GM23338 (cell line): ENCODE results near the gene AZU1. TPM values are rescaled to one million over a fixed set of nuclear protein-coding genes. Genes with fewer than 3 reads are reported as not detected.

Source experiments
- ATAC-seq: fragments of 200-7000 bp; cut with Tn5 transposase; 3 replicates; pipeline ENCODE4 v1.9.1; 2020
- DNase-seq: peaks from one replicate; pipeline ENCODE4 v3.0.0-alpha.2; 2015; ENCODE audit warnings: low spot score
- H2AFZ ChIP-seq: fragments of 200-600 bp; sonication (generic); 2 replicates; pipeline ENCODE4 v1.8.0; 2016; ENCODE audit warnings: antibody characterized with exemption, mild to moderate bottlenecking, moderate library complexity
- H3F3A ChIP-seq: fragments of 200-600 bp; sonication (generic); replicated peaks from 2 replicates; pipeline ENCODE4 v1.8.0; 2017; ENCODE audit warnings: antibody characterized with exemption, mixed run types, low read depth
- H3K27ac ChIP-seq: fragments of 200-600 bp; sonication (generic); 2 replicates; pipeline ENCODE4 v1.6.1; 2016; ENCODE audit warnings: low read depth
- H3K27me3 ChIP-seq: fragments of 200-600 bp; sonication (generic); 2 replicates; pipeline ENCODE4 v1.8.0; 2016; ENCODE audit warnings: mild to moderate bottlenecking, mixed run types, moderate library complexity; ENCODE audit not compliant: insufficient read depth
- H3K36me3 ChIP-seq: fragments of 200-600 bp; sonication (generic); 2 replicates; pipeline ENCODE4 v1.8.0; 2016; ENCODE audit warnings: mild to moderate bottlenecking; ENCODE audit not compliant: insufficient read depth
- H3K4me1 ChIP-seq: fragments of 200-600 bp; sonication (generic); 2 replicates; pipeline ENCODE4 v1.8.0; 2016; ENCODE audit warnings: mild to moderate bottlenecking, moderate library complexity; ENCODE audit not compliant: insufficient read depth
- H3K4me2 ChIP-seq: fragments of 200-600 bp; sonication (generic); 2 replicates; pipeline ENCODE4 v1.7.1; 2017; ENCODE audit warnings: mixed run types
- H3K4me3 ChIP-seq: fragments of 200-600 bp; sonication (generic); 2 replicates; pipeline ENCODE4 v1.6.1; 2016; ENCODE audit warnings: mixed run types
- H3K79me2 ChIP-seq: fragments of 200-600 bp; sonication (generic); replicated peaks from 2 replicates; pipeline ENCODE4 v1.8.0; 2017; ENCODE audit warnings: mild to moderate bottlenecking; ENCODE audit not compliant: insufficient read depth
- H3K9me2 ChIP-seq: fragments of 200-600 bp; sonication (generic); 2 replicates; pipeline ENCODE4 v1.8.0; 2017; ENCODE audit not compliant: insufficient read depth
- H4K20me1 ChIP-seq: fragments of 200-600 bp; sonication (generic); replicated peaks from 2 replicates; pipeline ENCODE4 v1.8.0; 2017; ENCODE audit warnings: mild to moderate bottlenecking; ENCODE audit not compliant: insufficient read depth
- H3K27ac Mint-ChIP-seq: 2 replicates; pipeline ENCODE4 v1.8.0; 2020; ENCODE audit warnings: inconsistent platforms, mild to moderate bottlenecking, moderate library complexity, mixed read lengths
- H3K27me3 Mint-ChIP-seq: 3 replicates; pipeline ENCODE4 v1.8.0; 2022; ENCODE audit warnings: low read depth, mild to moderate bottlenecking, moderate library complexity, mixed read lengths, inconsistent platforms; ENCODE audit not compliant: insufficient read depth, poor library complexity
- H3K36me3 Mint-ChIP-seq: 3 replicates; pipeline ENCODE4 v1.8.0; 2021; ENCODE audit warnings: low read depth, mild to moderate bottlenecking, inconsistent platforms, moderate library complexity, mixed read lengths
- H3K4me1 Mint-ChIP-seq: 3 replicates; pipeline ENCODE4 v1.8.0; 2020; ENCODE audit warnings: mild to moderate bottlenecking, inconsistent platforms, mixed read lengths
- H3K4me3 Mint-ChIP-seq: 3 replicates; pipeline ENCODE4 v1.8.0; 2021; ENCODE audit warnings: moderate library complexity, mild to moderate bottlenecking, inconsistent platforms, mixed read lengths
- H3K9me3 Mint-ChIP-seq: 3 replicates; pipeline ENCODE4 v1.8.0; 2020; ENCODE audit warnings: moderate library complexity, mild to moderate bottlenecking, inconsistent platforms, mixed read lengths
- EZH2phosphoT487 ChIP-seq: fragments of 200-600 bp; sonication (generic); IDR thresholded peaks from one replicate; pipeline ENCODE4 v1.8.1; 2018; ENCODE audit warnings: antibody characterized with exemption; ENCODE audit not compliant: unreplicated experiment
- NANOG ChIP-seq: IDR thresholded peaks from 2 replicates; pipeline ENCODE4 v1.6.1; 2016; ENCODE audit warnings: antibody characterized with exemption, borderline replicate concordance
- STAT1 ChIP-seq: IDR thresholded peaks from one replicate; pipeline ENCODE4 v1.6.1; 2016; ENCODE audit warnings: antibody characterized with exemption; ENCODE audit not compliant: unreplicated experiment
- ZNF114 ChIP-seq: fragments of 250-450 bp; sonication (Bioruptor Pico); IDR thresholded peaks from 2 replicates; pipeline ENCODE4 v1.5.0; 2020; ENCODE audit warnings: mild to moderate bottlenecking, moderate library complexity
- polyA plus RNA-seq: library from polyadenylated mRNA; unstranded; fragments of >200 nt; fragmentation: Nextera tagmentation; extraction: Ambion mirVana; gene quantifications from 2 replicates; pipeline ENCODE4 v1.2.1, GENCODE V29; 2016
- total RNA-seq: library from RNA; depleted of rRNA; stranded (reverse); fragments of >200 nt; shearing (Covaris generic); gene quantifications from 2 replicates; pipeline ENCODE4 v1.2.3, GENCODE V29; 2014
- TF ChIP-seq, protein P1 (sequence below): IDR thresholded peaks from 2 replicates; pipeline ENCODE4 v1.6.1; 2016; ENCODE audit warnings: antibody characterized with exemption
- TF ChIP-seq, protein P2 (sequence below): IDR thresholded peaks from one replicate; pipeline ENCODE4 v1.6.1; 2018; ENCODE audit warnings: antibody characterized with exemption; ENCODE audit not compliant: unreplicated experiment
- TF ChIP-seq, protein P3 (sequence below), 2 experiments: fragments of 200-600 bp in 1 of 2; sonication (generic) in 1 of 2; conservative IDR thresholded peaks; 2 replicates each; pipeline versions ENCODE4 v1.5.1 to v1.6.1; 2016 to 2017; ENCODE audit warnings: antibody characterized with exemption in 2 of 2, low read depth in 2 of 2, mild to moderate bottlenecking in 2 of 2, moderate library complexity in 1 of 2

Gene AZU1
- total and polyA plus RNA-seq, 2 experiments from 2014 or later, result 0.78 to 1.4 TPM

DNA sequence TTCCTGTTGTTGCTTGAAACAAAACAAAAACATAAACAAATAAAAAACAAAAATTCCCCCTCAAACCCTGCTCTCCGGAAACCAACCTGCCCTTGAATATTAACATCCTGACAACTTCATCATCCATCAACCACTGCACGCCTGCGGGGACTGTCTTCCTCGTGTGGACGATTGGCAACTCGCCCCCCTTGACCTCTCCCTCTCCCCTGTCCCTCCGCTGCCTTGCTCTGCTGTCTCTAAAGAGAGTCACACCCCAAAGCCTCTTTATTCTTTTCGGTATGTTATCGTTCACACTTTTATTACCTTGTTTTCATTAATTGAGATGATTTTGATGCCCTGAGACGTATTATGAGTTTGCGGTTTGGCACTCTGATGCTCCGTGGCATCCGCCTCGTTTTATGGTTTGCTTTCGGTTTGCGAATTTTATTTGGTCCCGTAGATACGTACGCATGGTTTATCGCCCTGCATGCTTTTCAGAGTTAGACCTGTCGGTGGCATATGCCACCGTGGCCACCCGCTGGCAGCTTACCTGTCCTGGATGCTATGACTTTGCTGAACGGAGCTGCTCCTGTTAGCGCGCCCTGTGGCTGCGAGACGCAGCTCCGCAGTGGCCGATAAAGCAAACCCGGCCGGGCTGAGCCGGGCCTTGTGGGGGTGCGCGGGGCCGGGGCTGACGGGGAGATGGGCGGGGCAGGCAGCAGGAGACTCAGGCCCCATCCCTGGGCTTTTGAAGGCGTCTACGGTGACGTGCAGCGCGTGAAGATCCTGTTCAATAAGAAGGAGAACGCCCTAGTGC lies 19.8 kb upstream of the AZU1 start (continued):
- no peak for TF ChIP-seq ZNF114 (CRISPR knock-in tag)
- TF ChIP-seq, protein P1, sequence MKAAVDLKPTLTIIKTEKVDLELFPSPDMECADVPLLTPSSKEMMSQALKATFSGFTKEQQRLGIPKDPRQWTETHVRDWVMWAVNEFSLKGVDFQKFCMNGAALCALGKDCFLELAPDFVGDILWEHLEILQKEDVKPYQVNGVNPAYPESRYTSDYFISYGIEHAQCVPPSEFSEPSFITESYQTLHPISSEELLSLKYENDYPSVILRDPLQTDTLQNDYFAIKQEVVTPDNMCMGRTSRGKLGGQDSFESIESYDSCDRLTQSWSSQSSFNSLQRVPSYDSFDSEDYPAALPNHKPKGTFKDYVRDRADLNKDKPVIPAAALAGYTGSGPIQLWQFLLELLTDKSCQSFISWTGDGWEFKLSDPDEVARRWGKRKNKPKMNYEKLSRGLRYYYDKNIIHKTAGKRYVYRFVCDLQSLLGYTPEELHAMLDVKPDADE, result no peak
- TF ChIP-seq, protein P2, sequence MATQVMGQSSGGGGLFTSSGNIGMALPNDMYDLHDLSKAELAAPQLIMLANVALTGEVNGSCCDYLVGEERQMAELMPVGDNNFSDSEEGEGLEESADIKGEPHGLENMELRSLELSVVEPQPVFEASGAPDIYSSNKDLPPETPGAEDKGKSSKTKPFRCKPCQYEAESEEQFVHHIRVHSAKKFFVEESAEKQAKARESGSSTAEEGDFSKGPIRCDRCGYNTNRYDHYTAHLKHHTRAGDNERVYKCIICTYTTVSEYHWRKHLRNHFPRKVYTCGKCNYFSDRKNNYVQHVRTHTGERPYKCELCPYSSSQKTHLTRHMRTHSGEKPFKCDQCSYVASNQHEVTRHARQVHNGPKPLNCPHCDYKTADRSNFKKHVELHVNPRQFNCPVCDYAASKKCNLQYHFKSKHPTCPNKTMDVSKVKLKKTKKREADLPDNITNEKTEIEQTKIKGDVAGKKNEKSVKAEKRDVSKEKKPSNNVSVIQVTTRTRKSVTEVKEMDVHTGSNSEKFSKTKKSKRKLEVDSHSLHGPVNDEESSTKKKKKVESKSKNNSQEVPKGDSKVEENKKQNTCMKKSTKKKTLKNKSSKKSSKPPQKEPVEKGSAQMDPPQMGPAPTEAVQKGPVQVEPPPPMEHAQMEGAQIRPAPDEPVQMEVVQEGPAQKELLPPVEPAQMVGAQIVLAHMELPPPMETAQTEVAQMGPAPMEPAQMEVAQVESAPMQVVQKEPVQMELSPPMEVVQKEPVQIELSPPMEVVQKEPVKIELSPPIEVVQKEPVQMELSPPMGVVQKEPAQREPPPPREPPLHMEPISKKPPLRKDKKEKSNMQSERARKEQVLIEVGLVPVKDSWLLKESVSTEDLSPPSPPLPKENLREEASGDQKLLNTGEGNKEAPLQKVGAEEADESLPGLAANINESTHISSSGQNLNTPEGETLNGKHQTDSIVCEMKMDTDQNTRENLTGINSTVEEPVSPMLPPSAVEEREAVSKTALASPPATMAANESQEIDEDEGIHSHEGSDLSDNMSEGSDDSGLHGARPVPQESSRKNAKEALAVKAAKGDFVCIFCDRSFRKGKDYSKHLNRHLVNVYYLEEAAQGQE, result no peak
- no peak for TF ChIP-seq EZH2phosphoT487

DNA sequence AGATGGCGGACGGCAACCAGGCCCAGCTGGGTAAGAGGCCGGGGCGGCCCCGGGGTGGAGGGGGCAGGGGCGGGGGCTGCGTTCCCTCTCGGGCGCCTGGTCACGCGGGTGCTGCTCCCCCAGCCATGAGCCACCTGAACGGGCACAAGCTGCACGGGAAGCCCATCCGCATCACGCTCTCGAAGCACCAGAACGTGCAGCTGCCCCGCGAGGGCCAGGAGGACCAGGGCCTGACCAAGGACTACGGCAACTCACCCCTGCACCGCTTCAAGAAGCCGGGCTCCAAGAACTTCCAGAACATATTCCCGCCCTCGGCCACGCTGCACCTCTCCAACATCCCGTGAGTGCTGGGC lies 19.2 kb upstream of the AZU1 start:
- H3K4me1 ChIP-seq, result no peaks in the 10 kb centered on the region; the same call in 1 of the 2 replicates
- peaks cover 36% of the 10 kb centered on the region for H3K27me3 Mint-ChIP-seq
- peaks cover 9% of the 10 kb centered on the region; the same call in 2 of the 3 replicates for H3K4me1 Mint-ChIP-seq
- peaks cover 70% of the 10 kb centered on the region for H3K36me3 Mint-ChIP-seq
- no peak overlapping the region for H3K27ac Mint-ChIP-seq
- no peak overlapping the region for H3K4me2 ChIP-seq
- H3K27ac ChIP-seq, result no peak overlapping the region
- no peak overlapping the region for H3K4me3 ChIP-seq
- H3K27me3 ChIP-seq, result no peaks in the 10 kb centered on the region
- H4K20me1 ChIP-seq, result peaks cover 51% of the 10 kb centered on the region
- DNase-seq, result no peak
- no peak overlapping the region for H3K4me3 Mint-ChIP-seq
- peaks cover 48% of the 10 kb centered on the region for H3K79me2 ChIP-seq
- H3K9me2 ChIP-seq, result no peaks in the 10 kb centered on the region
- H3K36me3 ChIP-seq, result peaks cover 49% of the 10 kb centered on the region
- no peaks in the 10 kb centered on the region; the same call in 2 of the 3 replicates for H3K9me3 Mint-ChIP-seq
- no peak overlapping the region for H2AFZ ChIP-seq
- TF ChIP-seq STAT1 (no peak), NANOG (no peak)
- TF ChIP-seq, protein P3, sequence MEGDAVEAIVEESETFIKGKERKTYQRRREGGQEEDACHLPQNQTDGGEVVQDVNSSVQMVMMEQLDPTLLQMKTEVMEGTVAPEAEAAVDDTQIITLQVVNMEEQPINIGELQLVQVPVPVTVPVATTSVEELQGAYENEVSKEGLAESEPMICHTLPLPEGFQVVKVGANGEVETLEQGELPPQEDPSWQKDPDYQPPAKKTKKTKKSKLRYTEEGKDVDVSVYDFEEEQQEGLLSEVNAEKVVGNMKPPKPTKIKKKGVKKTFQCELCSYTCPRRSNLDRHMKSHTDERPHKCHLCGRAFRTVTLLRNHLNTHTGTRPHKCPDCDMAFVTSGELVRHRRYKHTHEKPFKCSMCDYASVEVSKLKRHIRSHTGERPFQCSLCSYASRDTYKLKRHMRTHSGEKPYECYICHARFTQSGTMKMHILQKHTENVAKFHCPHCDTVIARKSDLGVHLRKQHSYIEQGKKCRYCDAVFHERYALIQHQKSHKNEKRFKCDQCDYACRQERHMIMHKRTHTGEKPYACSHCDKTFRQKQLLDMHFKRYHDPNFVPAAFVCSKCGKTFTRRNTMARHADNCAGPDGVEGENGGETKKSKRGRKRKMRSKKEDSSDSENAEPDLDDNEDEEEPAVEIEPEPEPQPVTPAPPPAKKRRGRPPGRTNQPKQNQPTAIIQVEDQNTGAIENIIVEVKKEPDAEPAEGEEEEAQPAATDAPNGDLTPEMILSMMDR (conservative IDR thresholded peaks at IDR 0.05; ENCODE audit: low read depth in 2 of 2), result no peak
- peaks cover 72% of the 10 kb centered on the region for H3F3A ChIP-seq
- no peak for ATAC-seq
